ENCODE results near the gene DLGAP1. TPM values are rescaled to one million over a fixed set of nuclear protein-coding genes. Genes with fewer than 3 reads are reported as not detected.

Gene DLGAP1
- polyA plus RNA-seq, 1 of the 3 experiments (the other 2 are of a cell fraction) = not detected

DNA sequence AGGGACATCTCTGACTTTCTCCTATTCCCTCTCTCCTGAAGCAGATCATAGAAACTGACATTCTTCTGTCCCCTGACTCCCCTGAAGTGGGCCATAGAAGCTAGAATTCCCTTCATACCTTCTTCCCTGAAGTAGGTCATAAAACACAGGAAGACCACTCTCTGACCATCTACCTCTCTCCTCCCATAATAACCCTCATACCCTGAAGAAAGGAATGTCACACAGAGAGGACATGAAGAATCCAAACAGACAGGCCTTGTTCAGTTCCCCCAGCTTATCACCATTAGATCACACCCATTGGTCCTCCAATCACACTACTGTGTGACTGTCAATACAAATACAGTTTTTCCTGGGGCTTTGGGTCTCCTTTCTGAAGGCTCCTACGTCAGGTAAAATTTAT lies 347.1 kb downstream of the DLGAP1 start (continued):
- TF ChIP-seq, protein P1, sequence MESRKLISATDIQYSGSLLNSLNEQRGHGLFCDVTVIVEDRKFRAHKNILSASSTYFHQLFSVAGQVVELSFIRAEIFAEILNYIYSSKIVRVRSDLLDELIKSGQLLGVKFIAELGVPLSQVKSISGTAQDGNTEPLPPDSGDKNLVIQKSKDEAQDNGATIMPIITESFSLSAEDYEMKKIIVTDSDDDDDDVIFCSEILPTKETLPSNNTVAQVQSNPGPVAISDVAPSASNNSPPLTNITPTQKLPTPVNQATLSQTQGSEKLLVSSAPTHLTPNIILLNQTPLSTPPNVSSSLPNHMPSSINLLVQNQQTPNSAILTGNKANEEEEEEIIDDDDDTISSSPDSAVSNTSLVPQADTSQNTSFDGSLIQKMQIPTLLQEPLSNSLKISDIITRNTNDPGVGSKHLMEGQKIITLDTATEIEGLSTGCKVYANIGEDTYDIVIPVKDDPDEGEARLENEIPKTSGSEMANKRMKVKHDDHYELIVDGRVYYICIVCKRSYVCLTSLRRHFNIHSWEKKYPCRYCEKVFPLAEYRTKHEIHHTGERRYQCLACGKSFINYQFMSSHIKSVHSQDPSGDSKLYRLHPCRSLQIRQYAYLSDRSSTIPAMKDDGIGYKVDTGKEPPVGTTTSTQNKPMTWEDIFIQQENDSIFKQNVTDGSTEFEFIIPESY (IDR thresholded peaks at IDR 0.05; ENCODE audit: borderline replicate concordance, low read depth) = no peak
- no peak for TF ChIP-seq GATA2 (CRISPR knock-in tag; IDR thresholded peaks at IDR 0.05)
- TF ChIP-seq SMC3 (IDR thresholded peaks at IDR 0.05; ENCODE audit: low read depth, low read length) = no peak

DNA sequence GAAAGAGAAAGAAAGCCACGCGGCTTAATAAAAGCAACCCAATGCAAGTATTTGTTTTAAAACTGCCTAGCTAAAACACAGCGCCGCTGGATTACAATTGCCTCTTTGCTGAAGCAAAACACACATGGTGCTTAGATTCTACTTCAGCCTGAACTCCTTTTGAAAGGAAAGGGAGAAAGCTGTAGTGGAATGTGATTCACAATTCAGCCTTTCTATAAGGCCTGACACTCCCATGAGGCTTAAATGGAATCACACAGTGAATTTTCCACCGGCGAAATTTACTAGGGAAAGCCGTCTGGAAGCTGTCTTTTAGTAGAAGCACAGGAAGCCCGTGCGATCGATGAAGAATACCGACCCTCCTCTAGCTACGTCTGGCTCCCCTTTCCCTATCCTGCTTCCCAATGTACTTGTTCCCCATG lies 348.0 kb downstream of the DLGAP1 start:
- no peaks in the 10 kb centered on the region for H3K27me3 ChIP-seq (ENCODE audit: insufficient read depth)
- no peak for TF ChIP-seq RCOR1 (IDR thresholded peaks at IDR 0.05; ENCODE audit: low read length)
- TF ChIP-seq ELF1 (IDR thresholded peaks at IDR 0.05) = no peak
- TF ChIP-seq TEAD4 (IDR thresholded peaks at IDR 0.05; ENCODE audit: borderline replicate concordance, insufficient read depth) = no peak
- no peak for TF ChIP-seq SMC3 (IDR thresholded peaks at IDR 0.05; ENCODE audit: low read depth, low read length)
- TF ChIP-seq EZH2phosphoT487 (IDR thresholded peaks at IDR 0.05; ENCODE audit: borderline replicate concordance, low read depth) = no peak
- TF ChIP-seq, protein P2, sequence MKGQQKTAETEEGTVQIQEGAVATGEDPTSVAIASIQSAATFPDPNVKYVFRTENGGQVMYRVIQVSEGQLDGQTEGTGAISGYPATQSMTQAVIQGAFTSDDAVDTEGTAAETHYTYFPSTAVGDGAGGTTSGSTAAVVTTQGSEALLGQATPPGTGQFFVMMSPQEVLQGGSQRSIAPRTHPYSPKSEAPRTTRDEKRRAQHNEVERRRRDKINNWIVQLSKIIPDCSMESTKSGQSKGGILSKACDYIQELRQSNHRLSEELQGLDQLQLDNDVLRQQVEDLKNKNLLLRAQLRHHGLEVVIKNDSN (IDR thresholded peaks at IDR 0.05; ENCODE audit: borderline replicate concordance, low read depth) = no peak
- no peak for TF ChIP-seq FOXM1 (IDR thresholded peaks at IDR 0.05; ENCODE audit: low read depth)
- no peak for TF ChIP-seq MEF2A (IDR thresholded peaks at IDR 0.05; ENCODE audit: borderline replicate concordance, low read depth)
- no peak for TF ChIP-seq RFX5 (IDR thresholded peaks at IDR 0.05; ENCODE audit: low read length)
- no peak for TF ChIP-seq GATA2 (CRISPR knock-in tag; IDR thresholded peaks at IDR 0.05)
- TF ChIP-seq EP300 (IDR thresholded peaks at IDR 0.05; ENCODE audit: borderline replicate concordance in 1 of 2, low read depth in 1 of 2, low read length in 1 of 2) = no peak
- ChIA-PET POLR2A (no interaction called here), CTCF (interaction anchor here (0.9 to 3.0 kb wide), 26 partner anchors 8 to 951 kb away, joined by 3 to 48 read pairs (median 4); no protein-coding TSS in a partner anchor)
- H3K9ac ChIP-seq = no peak overlapping the region
- peak overlapping the region; percentile 80 for H2AFZ ChIP-seq (ENCODE audit: low read depth)
- WGBS (ENCODE audit: low lambda C conversion rate) = 18% methylated on average over 12 of the region's 12 CpGs
- no peaks in the 10 kb centered on the region for H3K9me3 ChIP-seq
- H3K36me3 ChIP-seq (replicated peaks in 1 of 2; ENCODE audit: control insufficient read depth in 1 of 2, insufficient read depth in 2 of 2, low read length in 1 of 2) = no peaks in the 10 kb centered on the region
- H3K4me1 ChIP-seq (ENCODE audit: control insufficient read depth in 1 of 2, insufficient read depth in 2 of 2, low read depth in 1 of 2, low read length in 1 of 2) = no peaks in the 10 kb centered on the region
- peak overlapping the region; percentile 56 for H3K4me2 ChIP-seq
- H3F3A ChIP-seq (replicated peaks; ENCODE audit: insufficient read depth) = peaks cover 2% of the 10 kb centered on the region
- H4K20me1 ChIP-seq (ENCODE audit: insufficient read depth) = no peaks in the 10 kb centered on the region
- H3K4me3 ChIP-seq (ENCODE audit: low read depth in 2 of 2, low read length in 1 of 2) = peak overlapping the region; percentile 30 to 52; a peak in 2 of 4 replicates
- no peaks in the 10 kb centered on the region for H3K79me2 ChIP-seq (ENCODE audit: insufficient read depth)
- no peak for DNase-seq
- H3K27ac ChIP-seq (ENCODE audit: low read depth in 2 of 2, low read length in 1 of 2) = no peak overlapping the region
- no peaks in the 10 kb centered on the region for H3K9me2 ChIP-seq
